Embryonic facial prominence (tissue), 1 donor: Measurements from ENCODE around the gene CCDC149.

Experiments
- DNase-seq: peaks from one replicate; pipeline ENCODE4 v3.0.0-alpha.2; 2016; ENCODE audit errors: extremely low spot score

The CCDC149 gene

DNA sequence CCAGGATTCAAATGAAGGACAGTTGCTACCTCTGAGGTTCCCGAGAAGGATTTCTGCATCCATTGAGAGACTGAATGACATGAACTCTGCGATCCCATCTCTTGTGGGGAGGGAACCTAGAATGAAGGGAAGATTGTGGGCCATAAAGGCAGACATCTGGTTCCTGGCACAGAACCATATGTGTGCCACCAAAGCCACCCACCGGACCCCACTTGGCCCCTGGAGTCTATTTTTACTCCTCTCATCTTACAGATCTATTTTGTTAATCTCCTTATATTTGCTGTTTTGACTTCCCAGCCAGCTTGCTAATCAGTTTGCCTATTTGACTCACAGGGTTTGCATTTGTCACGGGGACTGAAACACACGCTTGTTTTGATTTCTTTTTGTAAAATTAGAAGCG lies 110.2 kb downstream of the CCDC149 start:
- DNase-seq = no peak

DNA sequence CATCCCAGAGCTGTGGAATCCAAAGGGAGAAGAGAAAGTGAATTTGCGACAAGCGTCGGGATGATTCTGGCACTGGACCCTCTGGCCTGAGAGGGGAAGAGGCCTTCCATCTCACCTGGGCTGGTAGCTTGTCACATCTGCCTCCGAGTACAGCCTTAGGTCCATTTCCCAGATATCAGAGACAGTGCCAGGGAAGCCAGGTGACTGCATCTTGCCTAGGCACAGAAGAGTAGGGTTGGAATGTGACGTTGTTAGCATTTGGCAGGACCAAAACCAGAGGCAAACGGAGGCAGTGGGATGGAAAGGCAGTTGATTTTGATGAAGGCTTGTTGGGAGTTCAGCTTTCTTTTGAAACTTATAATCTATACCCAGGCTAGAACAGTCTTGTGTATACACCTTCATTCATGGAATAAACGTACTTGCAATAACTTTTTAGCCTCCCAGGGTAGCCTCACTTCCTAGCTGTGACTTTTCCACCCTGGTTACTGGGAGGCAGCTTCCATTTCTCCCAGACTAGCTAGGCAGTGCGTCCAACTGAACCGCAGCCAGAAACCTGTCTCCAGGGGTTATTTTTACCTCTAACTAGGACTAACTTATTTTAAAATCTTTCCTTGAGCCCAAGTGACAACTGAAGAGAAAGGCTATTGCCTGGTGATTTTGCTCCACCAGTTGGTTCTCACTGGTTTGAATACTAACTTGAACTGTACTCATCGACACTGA lies 111.5 kb downstream of the CCDC149 start:
- no peak for DNase-seq

DNA sequence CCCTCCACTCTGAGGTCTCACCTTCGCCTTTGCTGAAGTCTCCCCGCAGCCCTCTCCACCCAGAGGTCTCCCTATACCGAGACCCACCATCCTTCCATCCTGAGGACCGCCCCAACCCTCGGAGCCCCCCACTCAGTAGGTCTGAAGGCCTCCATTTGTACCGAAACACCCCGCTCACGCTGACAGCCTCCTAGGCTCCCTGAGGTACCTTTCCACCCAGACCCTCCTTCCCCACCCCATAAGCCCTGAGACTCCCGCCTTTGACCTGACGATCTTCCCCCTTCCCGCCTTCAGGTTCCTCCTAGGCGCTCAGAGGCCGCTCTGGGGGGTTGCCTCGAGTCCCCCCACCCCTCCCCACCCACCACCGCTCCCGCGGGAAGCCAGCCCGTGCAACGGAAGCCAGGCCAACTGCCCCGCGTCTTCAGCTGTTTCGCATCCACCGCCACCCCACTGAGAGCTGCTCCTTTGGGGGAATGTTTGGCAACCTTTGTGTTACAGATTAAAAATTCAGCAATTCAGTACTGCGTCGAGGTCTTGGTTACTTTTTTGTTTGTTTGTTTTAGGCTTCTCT lies 112.4 kb downstream of the CCDC149 start:
- DNase-seq = no peak

DNA sequence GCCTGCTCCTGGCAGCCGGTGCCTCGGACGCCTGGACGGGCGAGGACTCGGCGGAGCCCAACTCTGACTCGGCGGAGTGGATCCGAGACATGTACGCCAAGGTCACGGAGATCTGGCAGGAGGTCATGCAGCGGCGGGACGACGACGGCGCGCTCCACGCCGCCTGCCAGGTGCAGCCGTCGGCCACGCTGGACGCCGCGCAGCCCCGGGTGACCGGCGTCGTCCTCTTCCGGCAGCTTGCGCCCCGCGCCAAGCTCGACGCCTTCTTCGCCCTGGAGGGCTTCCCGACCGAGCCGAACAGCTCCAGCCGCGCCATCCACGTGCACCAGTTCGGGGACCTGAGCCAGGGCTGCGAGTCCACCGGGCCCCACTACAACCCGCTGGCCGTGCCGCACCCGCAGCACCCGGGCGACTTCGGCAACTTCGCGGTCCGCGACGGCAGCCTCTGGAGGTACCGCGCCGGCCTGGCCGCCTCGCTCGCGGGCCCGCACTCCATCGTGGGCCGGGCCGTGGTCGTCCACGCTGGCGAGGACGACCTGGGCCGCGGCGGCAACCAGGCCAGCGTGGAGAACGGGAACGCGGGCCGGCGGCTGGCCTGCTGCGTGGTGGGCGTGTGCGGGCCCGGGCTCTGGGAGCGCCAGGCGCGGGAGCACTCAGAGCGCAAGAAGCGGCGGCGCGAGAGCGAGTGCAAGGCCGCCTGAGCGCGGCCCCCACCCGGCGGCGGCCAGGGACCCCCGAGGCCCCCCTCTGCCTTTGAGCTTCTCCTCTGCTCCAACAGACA lies 113.1 kb downstream of the CCDC149 start:
- no peak for DNase-seq

DNA sequence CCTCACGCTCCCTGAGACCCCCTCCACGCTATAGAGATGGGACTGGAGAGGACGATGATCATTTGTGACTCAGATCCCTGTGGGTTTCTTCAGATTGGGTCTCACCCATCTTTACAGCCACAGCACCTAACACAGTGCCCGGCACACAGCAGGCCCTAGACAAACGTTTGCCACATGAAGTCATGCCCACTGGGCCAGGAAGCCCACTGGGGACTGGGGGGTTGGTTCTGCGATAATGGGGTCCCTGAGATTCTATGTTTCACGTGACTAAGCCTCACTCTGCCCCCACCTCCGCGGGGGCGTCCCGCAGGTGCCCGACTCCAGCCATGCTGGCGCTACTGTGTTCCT lies 113.7 kb downstream of the CCDC149 start:
- no peak for DNase-seq

DNA sequence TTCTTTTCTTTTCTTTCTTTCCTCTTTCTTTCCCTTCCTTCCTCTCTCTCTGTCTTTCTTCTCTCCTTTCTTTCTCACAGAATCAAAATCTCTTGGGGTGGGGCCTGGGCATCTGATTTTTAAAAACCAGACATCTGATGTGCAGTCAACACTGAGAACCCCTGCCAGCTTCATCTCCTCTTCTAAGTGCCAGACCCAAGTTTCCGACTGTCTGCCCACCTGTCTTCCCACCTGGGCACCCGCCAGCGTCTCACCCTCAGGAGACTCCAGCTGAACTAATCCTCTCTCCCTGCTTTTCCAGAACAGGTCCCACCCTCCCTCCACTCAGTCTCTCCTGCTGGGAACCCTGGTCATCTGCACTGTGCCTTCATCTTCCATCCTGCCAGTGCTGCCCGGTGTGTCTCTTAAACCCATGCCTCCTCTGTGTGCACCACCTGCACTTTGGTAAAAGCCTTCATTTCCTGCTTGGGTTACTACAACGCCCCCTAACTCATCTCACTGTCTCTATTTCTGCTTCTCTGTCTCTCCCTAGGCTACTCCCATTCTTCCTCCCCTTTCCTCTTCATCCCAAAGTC lies 114.7 kb downstream of the CCDC149 start:
- no peak for DNase-seq

DNA sequence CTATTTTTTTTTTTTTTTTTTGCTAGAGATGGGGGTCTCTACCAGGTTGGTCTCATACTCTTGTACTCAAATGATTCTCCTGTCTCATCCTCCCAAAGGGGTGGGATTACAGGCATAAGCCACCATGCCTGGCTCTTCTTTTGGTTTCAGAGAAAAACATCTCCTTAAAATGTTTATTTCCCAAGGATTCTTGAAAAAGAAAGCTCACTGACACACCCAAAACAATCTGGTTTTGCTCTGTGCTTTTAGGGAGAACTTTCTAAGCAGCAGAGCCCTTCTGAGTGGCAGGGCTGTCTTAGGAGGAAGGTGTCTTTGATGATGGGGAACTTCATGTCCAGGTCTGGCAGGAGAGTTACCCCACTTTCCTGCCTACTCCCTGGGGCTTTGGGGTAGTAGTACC lies 116.2 kb downstream of the CCDC149 start:
- no peak for DNase-seq

DNA sequence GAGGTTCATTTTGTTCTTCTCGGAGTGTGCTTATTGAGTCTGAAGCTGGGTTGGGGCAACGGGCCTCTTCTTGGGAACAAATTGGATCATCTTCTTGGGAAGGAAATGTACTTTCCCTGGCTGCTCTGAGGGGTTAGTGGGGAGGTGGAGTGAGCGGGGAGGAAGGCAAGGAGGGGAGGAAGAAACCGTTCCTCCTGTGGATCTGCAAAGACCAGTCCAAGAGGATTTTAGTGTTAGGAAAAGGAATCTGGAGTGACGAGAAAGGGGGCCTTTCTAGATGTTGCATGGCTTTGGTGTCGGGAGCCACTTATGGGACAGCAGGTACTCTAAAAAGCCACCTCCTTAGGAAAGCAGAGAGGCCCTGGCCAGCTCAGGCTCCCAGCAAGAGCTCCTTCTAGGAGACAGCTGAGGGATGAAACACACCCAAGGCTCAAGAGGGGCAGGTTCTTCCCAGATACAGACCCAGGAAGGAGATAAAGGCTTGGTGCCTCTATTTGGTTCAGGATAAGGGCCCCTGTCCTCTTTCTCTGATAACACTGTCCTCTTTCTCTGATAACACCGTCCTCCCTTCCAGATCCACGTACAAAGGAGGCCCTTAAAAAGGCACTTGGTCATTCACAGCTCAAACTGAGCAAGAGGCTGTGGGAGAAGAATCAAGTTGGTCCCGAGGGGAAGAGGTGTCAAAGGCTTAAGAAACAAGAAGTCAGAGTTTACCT lies 117.0 kb downstream of the CCDC149 start:
- DNase-seq = no peak

DNA sequence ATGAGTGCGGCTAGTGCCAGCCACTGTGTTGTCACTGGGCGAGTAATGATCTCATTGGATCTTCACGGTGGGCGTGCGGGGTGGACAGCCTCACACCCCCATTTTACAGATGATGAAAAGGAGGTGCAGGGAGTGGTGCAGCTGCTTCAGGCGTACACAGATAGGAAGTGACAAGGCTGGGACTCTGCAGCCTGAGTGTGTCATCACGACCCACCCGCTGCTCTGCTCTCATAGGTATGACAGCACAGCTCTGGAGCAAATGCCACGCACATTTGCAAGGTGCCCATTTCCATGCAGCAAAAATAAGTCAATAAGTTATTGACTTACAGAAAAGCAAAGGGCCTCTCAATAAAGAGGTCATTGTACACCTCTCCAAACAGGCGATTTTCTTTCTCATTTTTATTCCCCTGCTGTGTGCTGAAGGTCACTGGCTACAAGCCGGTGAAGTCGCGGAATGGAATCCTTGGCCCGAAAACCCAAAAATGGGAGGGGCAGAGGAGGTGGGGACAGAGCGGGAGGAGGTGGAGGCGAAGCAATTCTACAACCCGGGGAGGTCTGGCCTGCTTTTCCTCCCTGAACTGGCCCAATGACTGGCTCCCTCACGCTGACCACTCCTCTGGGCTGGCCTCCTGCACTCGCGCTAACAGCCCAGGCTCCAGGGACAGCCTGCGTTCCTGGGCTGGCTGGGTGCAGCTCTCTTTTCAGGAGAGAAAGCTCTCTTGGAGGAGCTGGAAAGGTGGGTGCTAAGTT lies 117.8 kb downstream of the CCDC149 start, which contains the start of gene SOD3:
SOD3 (plus strand) TSS at position 658 of the 750 bp plus-strand sequence. CDS start 3,949 bp downstream, outside the sequence.
- no peak for DNase-seq

DNA sequence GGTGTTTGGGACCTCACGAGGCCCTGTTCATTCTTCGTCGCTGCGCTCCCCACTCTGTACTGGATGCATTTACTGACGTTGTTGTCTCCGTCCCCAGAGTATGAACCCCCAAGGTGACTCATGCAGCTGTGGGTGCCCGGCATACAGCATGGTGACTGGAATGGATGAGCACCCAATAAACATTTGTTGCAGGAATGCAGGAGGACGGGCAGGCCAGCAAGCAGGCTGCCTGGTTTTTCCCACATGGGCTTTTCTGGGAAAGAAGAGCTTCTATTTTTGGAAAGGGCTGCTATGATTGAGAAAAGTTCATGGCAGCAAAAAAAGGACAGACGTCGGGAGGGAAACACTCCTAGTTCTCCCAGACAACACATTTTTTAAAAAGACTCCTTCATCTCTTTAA lies 118.4 kb downstream of the CCDC149 start:
- no peak for DNase-seq

DNA sequence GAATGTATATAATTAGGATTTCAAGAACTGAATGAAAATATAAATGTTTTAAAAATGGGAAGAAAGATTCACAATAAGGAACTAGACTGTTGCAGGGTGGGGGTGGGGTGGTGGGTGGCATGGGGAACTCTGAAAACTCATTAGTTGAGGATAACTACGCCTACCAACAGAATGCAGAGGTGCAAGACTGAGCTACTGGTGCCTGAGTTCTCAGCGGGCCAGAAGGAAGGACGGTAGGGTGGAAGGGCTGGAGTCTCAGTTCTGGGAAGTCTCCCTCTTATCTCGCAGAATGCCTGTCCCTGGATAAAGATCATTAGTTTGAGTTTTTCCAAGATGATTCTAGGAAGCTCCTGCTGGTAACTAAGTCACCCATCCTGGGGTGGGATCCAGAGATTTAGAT lies 118.8 kb downstream of the CCDC149 start:
- DNase-seq = no peak

DNA sequence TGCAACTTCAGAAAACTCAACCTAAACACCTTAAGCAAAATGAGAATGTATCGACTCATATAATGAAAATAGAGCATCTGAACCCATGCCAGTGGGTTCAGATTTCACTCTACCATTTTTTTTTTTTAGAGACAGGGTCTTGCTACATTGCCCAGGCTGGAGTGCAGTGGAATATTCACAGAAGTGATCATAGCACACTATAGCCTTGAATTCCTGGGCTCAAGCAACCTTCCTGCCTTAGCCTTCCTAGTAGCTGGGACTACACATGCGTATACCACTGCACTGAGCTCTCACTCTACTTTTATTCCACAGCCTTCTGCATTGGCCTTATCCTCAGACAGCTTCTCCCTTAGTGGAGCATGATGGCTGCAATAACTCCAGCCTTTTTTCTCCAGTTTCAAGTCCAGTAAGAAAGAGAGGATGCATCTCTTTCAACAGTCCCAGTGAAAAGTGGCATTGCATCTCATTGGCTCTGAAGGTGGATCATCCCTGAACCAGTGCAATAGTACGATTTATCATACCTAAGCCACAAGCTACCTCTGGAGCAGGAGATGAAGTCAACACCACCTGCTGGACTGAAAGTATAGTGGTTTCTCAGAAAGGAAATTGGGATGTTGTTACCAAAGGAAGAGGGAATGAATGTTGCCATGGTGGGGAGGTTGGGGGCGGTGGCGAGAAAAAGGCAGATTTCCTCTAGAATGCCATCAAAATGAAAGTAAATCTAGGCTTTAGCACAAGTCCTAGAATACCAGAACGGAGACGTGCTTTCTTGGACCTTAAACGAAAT lies 119.4 kb downstream of the CCDC149 start:
- DNase-seq = no peak

DNA sequence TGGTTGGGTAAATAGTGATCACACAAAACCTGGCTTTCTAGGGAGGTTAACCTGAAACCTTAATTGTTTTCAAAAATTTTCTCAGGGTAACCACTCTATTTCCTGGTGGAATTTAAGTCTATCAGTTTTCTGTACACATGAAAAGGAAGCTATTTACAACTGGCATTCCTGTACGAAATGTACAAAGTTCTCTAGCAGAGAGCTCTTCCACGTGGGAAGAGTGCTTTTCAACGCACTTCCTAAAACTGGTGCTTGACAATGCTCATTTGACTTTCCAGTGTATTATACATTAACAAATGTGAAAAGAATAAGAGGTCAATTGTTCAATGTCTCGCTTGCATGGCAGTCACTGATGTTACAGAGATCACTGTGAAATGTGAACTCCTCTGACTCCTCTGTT lies 120.3 kb downstream of the CCDC149 start:
- no peak for DNase-seq

DNA sequence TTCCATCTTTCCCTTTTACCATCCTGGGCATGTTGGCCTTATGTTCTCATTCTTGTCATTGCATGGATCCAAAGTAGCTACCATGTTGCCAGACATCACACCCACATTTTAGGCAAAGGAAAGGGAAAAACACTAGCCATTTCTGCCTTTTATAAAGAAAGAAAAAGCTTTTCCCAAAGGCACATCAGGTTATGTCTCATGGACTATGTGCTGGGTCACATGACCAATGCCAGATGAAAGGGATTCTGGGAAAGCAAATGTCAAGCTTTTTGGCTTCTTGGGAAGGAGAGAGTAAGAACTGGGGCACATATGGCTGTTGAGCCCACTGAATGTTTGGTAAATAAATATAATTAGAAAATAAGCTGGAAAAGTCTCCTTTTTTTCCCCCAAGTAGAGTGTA lies 121.8 kb downstream of the CCDC149 start:
- no peak for DNase-seq

DNA sequence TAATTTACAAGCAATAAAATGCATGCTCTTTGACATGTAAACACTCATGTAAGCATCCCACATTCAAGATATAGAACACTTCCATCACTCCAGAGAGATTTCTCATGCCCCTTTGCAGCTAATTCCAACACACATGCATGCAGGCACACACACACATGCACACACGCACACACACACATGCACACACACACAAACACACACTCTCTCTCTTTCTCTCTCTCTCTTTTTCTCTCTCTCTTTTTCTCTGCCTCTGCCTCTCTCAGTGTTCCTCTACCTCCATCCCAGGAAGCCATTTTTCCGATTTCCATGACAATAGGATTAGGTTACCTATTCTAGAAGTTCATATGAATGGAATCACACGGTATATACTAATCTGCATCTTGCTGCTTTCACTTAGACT lies 129.3 kb downstream of the CCDC149 start:
- DNase-seq = no peak

DNA sequence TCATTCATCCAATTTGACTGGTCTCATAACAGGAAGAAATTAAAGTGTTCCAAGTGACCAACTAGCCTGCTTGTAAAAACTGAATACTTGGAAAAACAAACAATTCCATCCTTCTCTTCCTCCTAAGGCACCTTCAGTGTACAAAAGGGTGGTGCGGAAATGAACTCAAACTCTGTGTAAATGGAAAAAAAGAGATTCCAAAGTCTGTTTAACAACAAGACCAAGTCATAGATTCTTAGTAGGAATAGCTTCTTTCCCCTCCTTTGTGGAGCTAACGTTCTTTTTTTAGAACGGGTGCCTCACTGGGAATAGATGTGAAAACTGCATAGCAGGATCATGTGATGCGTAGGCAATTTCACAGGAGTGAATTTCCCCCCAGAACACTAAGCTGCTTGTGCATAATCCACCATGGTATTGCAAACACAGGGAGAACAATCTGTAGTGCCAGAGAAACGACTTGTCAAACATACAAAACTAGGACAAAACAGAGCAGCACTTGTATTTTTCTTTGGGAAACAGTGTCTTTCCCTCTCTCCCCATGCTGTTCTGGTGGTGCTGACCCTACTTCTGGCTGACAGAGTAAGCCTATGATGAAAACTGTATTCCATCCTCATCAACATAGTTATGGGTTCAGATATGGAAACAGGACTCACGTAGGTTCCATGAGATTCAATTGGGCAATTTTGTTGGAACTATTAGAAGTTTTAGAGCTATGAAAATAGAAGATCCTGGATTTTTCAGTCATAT lies 130.7 kb downstream of the CCDC149 start:
- no peak for DNase-seq

DNA sequence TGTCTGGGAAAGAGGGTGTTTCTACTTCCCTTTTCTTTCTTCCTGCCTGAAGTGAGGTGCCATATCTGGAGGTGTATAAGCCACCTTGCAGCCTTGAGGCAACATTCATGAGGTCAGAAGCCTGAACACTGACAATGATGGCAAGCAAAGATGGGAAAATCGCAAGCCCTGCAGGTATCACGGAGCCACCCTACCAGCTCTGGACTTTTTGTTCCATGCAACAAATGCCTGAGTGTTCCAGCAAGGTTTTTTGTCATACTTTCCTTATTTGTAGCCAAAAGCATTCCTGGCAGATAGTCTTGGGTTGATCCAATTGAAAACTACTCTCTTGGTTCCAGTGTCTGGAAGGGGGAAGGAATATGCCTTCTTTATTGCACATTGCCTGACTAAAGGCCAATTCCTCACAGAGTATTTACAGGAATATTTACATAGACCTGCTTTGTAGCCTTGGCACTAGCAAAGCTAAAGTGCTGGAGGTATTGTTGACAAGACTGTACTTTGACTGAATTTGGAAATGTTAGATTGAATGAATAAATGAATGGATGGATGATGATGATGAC lies 131.8 kb downstream of the CCDC149 start:
- no peak for DNase-seq

DNA sequence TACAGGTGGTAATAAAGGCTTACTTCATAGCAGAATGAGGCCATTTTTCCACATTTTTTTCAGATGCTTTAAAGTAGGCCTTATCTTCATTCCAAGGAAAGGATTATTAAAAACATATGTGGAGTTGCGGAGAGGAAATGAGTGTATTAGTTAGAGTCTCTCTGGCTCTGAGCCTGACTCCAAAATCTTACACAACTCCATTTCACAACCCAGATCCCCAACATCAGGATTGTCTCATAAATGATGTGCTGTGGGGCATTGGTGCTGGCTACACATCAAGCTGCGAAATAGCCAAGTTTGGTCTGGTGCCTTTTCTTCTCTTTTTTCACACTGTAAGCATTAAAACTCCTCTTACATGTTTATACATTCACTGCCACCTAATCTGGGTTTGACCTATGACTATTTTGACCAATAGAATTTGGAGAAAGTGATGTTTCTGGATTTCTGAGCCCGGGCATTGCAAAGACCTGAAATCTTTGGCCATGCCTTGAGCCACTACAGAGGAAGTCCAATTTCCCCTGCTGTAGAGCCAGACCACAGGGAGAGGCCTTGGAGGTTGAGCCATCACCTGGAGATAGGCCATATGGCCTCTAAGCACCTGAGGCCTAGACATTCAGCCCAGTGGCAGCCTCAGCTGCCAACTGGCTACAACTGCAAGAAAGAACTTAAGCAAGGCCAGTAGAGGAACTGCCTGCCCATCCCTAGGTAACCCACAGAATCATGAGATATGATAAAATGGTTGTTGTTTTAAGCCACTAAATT lies 134.2 kb downstream of the CCDC149 start:
- peak; percentile 86 for DNase-seq
